ENCODE data around the gene HNRNPA3.
"Not testable (repeated sequence)": the region's sequence is repeated elsewhere in the genome, so short reads cannot be mapped to it uniquely, and the experiment has no call there.

Gene HNRNPA3

GRCh38 chr2:177254433-177255226 is 42.0 kb downstream of the HNRNPA3 start:
- peak; percentile 57 for DNase-seq (ENCODE audit: low read depth)

- DNase-seq (ENCODE audit: low read depth) = no peak
These were observed 42.6 kb downstream of the HNRNPA3 start for GRCh38 chr2:177255227-177255601.

- DNase-seq (ENCODE audit: low read depth) = no peak
These were observed 43.4 kb downstream of the HNRNPA3 start for GRCh38 chr2:177256026-177256425.

- no peak for DNase-seq (ENCODE audit: low read depth)
These were observed 44.1 kb downstream of the HNRNPA3 start for GRCh38 chr2:177256695-177257094.

GRCh38 chr2:177257471-177257870 is 44.9 kb downstream of the HNRNPA3 start:
- DNase-seq (ENCODE audit: low read depth) = no peak

- no peak for DNase-seq (ENCODE audit: low read depth)
These were observed 45.5 kb downstream of the HNRNPA3 start for GRCh38 chr2:177258059-177258458.

- DNase-seq (ENCODE audit: low read depth) = no peak
These were observed 47.8 kb downstream of the HNRNPA3 start for GRCh38 chr2:177260379-177260778.

- no peak for DNase-seq (ENCODE audit: low read depth)
These were observed 48.8 kb downstream of the HNRNPA3 start for GRCh38 chr2:177261116-177262060.

- no peak for DNase-seq (ENCODE audit: low read depth)
These were observed 49.5 kb downstream of the HNRNPA3 start for GRCh38 chr2:177262092-177262491.

GRCh38 chr2:177262958-177263450 is 50.4 kb downstream of the HNRNPA3 start:
- no peak for DNase-seq (ENCODE audit: low read depth)

GRCh38 chr2:177263451-177264208 is 51.0 kb downstream of the HNRNPA3 start:
- DNase-seq (ENCODE audit: low read depth) = peak; percentile 98

- DNase-seq (ENCODE audit: low read depth) = peak; percentile 54
These were observed 51.7 kb downstream of the HNRNPA3 start for GRCh38 chr2:177264209-177264692.

GRCh38 chr2:177264693-177265587 is 52.3 kb downstream of the HNRNPA3 start, which contains the start of gene NFE2L2:
TSS of gene NFE2L2 (minus strand) at chr2:177264727. CDS start at chr2:177264576, 151 bp downstream.
- DNase-seq (ENCODE audit: low read depth) = peak; percentile 94

- DNase-seq (ENCODE audit: low read depth) = peak; percentile 80
These were observed 53.5 kb downstream of the HNRNPA3 start for GRCh38 chr2:177265824-177266817.

GRCh38 chr2:177266955-177267354 is 54.4 kb downstream of the HNRNPA3 start:
- not testable (repeated sequence) for DNase-seq (ENCODE audit: low read depth)

GRCh38 chr2:177268187-177268871 is 55.7 kb downstream of the HNRNPA3 start:
- no peak for DNase-seq (ENCODE audit: low read depth)

GRCh38 chr2:177268901-177269300 is 56.3 kb downstream of the HNRNPA3 start:
- no peak for DNase-seq (ENCODE audit: low read depth)

GRCh38 chr2:177270531-177270930 is 57.9 kb downstream of the HNRNPA3 start:
- no peak for DNase-seq (ENCODE audit: low read depth)
